Measurements from ENCODE around the gene OR13J1. TPM values are rescaled to one million over a fixed set of nuclear protein-coding genes. Genes with fewer than 3 reads are reported as not detected.

Gene OR13J1
- total RNA-seq, 4 donors from 2014 or later: not detected

DNA sequence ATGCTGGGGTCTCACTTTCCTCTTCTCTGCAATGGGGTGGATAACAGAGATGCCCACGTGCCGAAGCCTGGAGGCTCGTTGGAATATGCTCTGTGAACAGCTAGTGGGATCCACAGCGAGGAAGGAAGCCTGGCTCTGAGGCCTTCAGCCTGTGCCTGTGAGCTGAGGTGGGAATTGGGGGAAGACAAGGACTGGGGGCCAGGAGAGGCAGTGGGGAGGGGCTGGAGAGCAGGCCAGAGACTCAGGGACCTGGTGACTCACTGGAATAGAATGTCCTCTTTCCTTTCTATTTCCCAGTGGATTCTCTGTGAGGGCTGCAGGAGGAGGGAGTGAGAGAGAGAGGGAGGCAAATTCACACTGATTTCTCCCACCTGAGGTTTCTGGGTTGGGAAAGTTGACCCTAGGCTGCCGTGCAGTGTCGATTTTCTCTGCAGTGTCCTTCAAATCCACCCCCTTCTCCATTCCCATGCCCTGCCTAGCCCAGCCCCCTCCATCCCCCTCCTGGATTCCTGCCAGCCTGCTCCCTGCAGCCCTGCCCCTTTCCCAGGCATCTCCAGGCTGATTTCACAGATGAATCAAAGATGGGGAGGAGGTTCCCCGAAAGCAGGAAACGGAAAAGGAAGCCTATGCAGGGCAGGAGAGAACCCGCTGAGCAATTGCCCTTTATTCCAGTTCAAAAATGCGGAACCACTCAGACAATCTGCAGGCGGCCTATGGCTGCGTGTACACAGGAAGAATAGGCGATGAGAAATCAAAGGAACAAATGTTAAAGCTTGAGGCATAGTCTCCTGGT, 37.7 kb upstream of the OR13J1 start:
- TF ChIP-seq, protein P1, sequence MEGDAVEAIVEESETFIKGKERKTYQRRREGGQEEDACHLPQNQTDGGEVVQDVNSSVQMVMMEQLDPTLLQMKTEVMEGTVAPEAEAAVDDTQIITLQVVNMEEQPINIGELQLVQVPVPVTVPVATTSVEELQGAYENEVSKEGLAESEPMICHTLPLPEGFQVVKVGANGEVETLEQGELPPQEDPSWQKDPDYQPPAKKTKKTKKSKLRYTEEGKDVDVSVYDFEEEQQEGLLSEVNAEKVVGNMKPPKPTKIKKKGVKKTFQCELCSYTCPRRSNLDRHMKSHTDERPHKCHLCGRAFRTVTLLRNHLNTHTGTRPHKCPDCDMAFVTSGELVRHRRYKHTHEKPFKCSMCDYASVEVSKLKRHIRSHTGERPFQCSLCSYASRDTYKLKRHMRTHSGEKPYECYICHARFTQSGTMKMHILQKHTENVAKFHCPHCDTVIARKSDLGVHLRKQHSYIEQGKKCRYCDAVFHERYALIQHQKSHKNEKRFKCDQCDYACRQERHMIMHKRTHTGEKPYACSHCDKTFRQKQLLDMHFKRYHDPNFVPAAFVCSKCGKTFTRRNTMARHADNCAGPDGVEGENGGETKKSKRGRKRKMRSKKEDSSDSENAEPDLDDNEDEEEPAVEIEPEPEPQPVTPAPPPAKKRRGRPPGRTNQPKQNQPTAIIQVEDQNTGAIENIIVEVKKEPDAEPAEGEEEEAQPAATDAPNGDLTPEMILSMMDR (IDR thresholded peaks at IDR 0.05; ENCODE audit: low read depth): no peak

DNA sequence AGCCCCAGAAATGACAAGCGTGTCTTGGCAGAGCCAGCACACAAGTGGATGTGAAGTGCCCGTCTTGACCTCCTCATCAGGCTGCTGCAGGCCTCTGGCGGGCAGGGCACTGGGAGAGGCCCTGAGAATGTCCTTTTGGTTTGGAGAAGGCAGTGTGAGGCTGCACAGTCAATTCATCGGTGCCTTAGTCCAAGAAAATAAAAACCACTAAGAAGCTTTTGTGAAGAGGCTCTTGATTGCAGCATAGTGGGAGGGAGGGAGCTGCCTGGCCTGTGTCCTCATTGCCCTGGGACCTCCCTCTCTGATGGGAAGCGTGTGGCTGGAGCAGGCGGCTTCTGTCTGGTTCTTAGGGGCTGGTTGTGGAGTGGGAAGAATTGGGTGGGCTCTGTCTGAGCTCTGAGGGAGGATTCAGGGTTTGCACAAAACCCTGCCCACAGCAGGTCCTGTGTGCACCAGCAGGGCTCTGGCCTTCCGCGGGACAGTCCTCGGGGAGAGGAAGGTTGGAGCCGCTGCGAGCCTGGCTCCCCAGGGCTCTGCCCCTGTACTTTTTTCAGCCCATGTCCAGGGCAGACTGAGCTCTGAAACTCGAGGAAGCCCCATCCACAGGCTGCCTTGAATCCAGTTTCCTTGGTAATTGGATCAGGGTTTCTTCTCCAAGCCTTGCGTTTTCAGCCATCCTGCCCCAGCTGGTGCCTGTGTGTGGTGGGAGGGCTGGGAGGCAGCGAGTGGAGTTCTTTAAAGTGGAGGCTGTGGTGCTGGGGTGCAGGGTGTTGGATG, 36.9 kb upstream of the OR13J1 start:
- TF ChIP-seq, protein P1 (IDR thresholded peaks at IDR 0.05; ENCODE audit: low read depth): no peak

DNA sequence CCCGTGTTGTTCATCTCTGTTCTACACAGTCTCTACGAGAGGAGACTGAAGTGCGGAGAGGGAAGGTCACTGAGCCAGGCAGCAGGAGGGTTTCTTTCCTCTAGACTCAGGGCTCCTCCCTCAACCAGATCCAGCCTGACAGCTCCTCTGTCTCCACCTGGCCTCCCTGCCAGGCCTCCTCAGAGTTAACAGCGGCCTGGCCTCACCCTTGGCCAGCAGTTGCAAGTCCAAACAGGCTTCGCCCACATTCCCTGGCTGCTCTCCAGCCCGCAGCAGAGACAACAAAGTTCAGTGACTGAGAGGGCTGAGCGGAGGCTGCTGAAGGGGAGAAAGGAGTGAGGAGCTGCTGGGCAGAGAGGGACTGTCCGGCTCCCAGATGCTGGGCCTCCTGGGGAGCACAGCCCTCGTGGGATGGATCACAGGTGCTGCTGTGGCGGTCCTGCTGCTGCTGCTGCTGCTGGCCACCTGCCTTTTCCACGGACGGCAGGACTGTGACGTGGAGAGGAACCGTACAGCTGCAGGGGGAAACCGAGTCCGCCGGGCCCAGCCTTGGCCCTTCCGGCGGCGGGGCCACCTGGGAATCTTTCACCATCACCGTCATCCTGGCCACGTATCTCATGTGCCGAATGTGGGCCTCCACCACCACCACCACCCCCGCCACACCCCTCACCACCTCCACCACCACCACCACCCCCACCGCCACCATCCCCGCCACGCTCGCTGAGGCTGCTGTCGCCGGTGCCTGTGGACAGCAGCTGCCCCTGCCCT, 35.9 kb upstream of the OR13J1 start, which contains the start of gene HRCT1:
HRCT1 (plus strand) TSS at position 291 of the 768 bp plus-strand sequence; CDS start at position 377, 86 bp downstream.
- TF ChIP-seq, protein P1 (IDR thresholded peaks at IDR 0.05; ENCODE audit: low read depth): no peak

DNA sequence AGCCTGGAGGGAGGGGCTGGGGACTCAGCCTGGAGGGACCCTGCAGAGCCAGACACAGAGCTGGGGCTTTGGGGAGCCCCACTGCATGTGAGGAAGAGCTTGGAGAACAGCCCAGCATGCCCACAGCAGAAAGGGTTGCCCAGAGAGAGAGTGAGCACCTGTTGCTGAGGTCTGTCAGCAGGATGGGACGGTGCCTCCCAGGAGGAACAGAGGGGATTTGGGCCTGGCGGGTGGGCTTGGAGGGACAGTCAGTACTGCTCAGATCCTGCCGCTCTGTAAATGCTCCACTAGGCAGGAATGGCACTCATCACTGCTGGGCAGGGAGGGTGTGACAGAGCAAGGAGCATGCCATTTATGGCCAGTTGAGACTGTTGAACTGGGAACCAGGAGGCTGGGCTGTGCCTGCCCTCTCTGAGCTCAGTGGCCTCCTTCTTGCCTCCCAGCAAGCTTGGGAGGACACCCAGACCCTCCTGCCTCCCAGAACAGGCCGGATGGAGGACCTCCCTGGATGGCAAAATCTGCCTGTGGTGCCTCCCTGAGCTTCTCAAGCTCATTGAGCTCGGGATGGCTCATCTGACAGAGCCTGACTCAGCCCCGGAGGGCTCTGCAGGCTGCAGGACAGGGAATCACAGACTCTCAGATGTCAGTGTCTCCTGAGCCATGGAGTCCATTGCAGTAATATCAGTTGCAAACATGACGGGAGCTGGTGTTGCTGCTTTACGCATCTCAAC, 35.0 kb upstream of the OR13J1 start:
- TF ChIP-seq, protein P1 (IDR thresholded peaks at IDR 0.05; ENCODE audit: low read depth): no peak

DNA sequence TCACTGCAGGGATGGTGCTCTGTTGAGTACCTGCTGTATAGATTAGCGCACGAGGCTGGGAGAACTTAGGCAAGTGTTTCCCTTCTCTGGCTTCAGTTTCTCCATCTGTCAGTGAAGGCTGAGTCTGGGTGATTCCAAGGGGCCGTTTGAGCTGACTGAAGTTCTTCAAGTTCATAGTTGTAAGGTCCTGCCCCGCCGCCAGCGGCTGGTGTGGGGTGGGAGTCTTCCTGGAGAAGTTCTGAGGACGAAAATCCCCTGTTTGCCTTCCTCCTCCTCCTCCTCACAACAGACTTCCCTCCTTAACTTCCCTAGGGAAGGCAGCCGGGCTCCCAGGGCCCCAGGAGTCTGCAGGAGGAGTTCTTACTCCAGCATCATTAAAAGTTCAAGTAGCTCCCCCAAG, 34.1 kb upstream of the OR13J1 start:
- TF ChIP-seq, protein P1 (IDR thresholded peaks at IDR 0.05; ENCODE audit: low read depth): no peak

DNA sequence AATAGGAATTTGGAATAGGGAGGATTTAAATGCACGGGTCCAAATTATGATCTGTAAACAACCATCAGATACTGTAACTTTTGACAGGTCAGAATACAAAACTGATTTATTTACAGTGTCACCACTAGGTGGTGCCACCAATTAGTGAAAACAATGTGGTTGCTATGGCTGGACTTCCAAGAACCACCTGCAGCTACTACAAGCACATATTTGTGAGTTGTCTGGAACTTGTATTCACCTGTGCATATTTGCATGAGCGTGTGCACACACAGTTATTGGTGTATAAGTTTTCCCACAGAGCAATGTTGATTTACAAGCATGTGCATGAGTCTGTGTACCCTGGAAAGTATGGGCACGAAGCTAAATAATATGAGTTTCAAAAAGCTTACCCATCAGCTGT, 32.8 kb upstream of the OR13J1 start:
- TF ChIP-seq, protein P1 (IDR thresholded peaks at IDR 0.05; ENCODE audit: low read depth): no peak

All from subcutaneous adipose tissue (tissue), 4 donors.